NCI-H2107 (cell line): ENCODE measurements around the gene SYNRG.

ENCODE experiments used
- DNase-seq: peaks from one replicate; lab custom pipeline; 2025; lab: John Stamatoyannopoulos, UW

The SYNRG gene

GRCh38 chr17:37502009-37502936 is 106.9 kb downstream of the SYNRG start:
- no peak for DNase-seq

DNA sequence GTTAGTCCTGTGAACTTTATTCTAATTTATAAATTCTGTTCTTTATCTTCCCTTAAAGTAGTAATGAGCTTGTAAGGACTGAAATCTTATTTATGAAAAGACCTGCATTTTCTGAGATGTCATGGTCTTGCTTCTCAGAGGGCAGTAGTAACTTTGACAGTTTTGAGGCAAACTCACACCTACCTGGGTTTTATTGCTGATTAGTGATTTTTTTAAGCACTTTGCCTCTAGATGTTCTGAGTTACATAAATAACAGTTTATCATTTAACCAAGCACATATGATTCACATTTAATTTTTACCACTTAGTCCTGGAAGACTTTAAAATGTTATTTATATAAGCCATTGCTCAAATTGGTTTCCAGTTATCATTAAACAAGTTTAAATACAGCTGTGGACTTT is 108.8 kb downstream of the SYNRG start:
- DNase-seq, result no peak

GRCh38 chr17:37494971-37495370 is 114.2 kb downstream of the SYNRG start:
- no peak for DNase-seq

DNA sequence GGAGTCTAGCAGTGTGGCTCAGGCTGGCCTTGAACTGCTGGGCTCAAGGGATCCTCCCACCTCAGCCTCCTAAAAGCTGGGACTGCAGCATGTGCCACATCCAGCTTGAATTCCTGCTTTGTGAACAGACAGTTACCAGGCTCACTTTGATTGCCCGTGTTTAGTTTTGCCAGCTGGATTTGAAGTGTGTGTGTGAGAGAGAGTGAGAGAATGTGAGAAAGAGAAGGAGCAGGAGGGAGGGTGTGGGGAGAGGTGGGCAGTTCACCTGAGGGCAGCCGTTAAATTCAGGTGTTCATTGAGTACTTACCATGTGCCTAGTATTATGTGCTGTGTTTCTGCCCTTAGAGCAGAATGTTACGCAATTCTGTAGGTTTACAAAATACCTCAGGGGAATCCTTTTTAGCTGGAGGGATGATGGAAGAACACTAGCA is 114.8 kb downstream of the SYNRG start:
- DNase-seq, result no peak

DNA sequence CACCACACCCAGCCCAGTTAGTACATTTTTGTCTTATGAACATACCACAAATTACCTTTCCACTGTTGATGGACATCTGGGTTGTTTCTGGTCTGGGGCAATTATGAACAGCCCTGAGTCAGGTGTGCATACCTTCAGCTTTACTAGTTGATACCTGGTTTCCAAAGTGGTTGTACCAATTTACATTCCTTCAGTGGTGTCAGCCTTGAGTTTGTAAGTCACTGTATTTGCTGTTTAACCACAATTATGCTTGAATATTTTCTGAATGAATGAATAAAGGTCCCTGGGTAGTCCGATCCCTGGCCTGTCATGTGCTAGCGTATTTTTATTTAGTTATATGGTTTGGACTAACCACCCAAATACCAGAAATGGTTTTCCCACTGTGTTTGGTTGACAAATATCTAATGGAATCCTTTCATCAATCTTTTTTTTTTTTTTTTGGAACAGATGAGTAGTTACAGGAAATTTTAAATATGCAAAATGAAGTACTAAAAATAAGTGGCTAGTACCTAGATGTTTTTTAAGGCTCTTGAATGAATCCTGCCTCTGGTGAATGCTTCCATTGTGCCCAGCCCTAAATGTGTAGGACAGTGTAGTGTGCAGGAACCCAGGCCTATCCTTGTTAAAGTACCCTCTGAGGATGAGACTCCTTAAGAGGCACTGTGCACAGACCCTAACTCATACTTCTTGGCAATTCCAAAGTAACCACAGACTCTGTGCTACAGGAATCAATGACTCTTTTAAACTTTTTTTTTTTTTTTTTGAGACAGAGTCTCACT is 115.8 kb downstream of the SYNRG start:
- DNase-seq, result no peak

DNA sequence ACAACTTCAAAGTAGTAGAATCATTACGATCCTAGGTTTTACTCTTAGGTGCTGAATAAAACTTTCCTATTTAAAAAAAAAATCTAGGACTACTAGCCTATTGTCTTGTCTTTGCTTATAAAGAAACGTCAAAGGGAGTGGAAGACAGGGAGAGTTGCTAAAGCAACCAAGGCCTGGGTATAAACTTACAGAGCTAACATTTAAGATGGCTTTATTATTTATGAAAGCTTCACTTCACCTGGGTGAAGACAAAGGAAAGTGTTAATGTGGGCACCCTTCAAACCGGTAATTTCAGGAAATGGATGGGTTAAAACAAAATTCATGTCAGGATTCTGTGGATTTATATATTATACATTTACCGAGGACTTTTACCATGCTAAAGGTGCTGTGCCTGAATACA is 117.1 kb downstream of the SYNRG start:
- no peak for DNase-seq

DNA sequence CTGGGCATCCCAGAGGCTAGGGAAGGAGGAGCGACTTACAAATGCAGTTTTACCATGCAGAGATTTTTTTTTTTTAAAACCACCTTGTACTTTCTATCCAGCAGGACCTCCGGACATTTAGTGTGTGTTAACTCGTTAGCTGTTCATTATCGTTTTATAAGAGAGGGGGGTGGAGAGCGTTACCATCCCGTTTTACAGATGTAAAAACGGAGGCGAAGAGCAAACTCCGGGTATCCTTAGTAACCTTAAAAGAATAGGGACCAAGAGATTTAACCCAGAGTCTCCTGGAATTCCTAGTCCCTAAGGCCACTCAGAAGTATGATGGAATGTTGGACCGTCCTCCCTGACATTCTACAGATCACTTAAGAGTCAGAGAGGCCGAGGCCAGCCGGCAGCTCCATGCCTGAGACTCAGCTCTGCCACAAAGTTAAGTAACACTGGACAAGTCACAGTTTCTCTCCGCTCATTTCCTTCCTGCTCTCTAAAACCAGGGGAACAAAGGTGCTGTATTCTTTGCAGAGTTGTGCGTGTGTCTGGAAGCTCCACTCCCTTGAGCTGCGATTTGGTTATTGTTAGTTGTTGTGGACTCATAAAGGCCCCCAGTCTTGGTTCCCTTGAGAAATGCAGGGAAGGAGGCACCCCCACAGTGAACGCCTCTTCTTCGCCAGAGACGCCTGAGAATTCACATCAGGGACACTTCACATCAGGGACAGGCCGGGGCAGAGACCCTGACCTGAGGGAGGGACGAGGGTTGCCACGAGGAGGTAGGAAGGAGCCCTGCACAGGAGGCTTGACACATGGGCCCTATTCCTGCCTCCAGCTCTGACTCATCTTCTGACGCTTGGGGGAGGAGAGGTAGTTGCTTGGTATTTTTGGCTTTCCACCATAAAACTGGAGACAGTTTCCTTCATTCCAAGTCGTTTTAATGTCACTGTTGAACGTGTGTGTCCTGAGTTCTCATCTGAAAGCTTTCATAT is 118.3 kb downstream of the SYNRG start:
- no peak for DNase-seq

DNA sequence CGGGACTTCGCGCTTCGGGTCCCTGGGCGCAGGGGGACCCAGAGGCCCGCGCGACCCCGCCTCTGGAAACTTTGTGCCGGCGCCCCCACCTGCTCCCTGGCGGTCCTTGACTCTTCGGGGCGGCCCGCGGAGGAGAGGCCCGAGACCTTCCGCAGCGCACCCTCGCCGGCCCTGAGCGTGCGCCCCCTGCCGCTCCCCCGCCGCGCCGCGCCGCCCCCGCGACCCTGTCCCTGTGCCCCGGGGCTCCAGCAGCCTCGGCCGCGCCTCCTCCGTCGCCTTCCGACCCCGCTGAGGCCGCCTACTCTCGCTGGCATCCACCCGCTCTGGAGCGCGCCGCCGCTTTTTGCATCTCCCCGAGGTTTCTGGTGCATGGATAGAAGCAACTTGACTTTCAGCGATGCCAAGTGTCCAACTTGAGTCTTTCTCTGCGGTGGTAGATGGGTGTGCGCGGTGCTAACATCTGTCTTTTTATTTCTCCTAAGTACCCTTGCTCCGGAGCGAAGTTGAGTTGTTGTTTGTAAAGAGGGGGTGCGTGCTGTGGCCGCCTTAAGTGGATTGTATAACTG is 119.1 kb downstream of the SYNRG start:
- peak; percentile 27 for DNase-seq

DNA sequence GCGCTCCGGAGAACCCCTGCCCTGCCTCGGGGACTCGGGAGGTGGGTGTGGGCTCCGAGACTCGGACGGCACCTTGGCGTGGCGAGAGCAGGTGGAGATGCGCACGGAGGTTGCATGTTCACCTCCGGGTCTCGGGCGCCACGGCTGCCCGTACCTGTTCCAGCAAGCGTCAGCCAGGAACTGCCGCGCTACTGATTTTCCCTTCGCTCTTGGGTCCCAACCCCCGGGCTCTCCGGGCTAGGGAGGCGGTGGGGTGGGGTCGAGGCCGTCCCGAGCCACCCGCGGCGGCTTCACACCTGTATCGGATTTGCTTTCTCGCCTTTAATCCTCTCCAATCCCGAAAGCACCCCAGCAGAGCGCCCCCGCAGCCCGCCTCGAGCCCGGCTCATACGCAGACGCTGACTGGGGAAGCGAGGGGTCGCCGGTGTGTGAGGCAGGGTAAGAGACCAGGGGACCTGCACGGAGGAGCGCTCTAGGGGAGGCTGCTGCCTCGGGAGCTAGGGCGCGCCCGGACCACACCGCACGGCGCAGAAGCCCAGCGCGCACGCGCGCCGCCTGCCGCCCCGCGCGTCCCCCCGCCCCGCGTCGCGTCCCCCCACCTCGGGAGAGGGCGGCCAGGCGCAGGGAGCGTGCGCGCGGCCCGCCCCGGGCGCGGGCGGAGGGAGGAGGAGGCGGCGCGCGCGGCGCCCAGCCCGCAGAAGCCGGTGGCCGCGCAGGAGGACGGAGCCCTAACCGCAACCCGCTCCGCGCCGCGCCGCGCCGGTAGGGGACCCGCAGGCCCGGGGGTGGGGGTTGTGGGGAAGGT is 119.8 kb downstream of the SYNRG start, which contains the start of gene DUSP14:
DUSP14 (plus strand) TSS at position 695 of the 805 bp plus-strand sequence. CDS start 22,382 bp downstream, outside the sequence.
- DNase-seq, result peak; percentile 55

DNA sequence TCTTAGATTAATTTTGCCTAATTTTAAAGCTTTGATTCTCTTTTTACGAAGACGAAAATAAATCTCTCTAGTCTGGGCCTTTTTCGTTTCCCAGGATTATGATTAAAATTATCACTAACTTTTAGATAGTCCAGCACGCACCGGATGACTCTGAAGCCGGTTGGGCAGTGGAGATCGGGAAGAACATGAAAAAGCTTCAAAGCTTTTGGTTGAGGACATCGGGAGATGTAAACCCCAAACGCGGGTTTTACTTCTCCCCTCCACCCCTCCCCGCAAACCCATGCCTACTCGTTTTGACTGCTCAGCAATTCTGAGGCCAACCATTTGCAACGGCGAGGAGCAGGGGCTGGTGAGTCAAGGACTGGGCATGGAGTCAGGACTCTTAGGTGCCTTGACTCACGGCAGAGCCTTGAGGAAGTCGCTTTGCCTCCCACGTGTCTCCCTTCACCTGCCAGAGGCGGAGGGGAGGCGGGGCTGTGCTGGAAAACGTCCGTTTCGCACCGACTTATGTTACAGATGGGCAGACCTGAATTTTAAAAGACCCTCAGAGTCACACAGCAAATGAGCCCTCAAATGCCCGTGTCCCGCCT is 120.5 kb downstream of the SYNRG start:
- DNase-seq, result peak; percentile 26

DNA sequence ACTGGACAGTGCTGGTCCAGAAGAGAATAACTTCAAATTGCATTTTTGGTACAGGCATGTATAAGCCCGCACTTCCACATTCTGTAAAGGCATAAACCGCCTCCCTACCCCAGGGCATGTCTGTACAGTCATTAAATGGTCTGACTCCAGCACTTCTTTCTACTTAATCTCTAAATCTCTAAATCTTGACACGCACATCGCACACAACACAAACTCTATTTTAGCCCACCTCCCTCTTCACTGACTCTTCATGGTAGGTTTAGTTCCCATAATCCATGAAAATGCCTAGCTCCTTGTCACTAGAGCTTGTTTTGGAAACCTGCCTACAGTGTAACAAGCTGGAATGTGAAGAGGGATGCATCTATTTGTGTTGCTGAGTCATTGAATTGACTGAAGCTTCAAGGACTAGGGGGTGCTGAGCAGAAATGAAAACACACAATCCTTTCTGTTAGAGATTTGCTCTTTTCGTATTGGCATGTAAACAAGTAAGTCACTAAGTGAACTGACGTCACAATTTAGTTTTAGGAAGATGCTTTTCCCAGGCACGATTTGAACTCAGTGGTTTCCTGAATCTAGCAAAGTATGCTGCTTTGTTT is 121.1 kb downstream of the SYNRG start:
- DNase-seq, result no peak

DNA sequence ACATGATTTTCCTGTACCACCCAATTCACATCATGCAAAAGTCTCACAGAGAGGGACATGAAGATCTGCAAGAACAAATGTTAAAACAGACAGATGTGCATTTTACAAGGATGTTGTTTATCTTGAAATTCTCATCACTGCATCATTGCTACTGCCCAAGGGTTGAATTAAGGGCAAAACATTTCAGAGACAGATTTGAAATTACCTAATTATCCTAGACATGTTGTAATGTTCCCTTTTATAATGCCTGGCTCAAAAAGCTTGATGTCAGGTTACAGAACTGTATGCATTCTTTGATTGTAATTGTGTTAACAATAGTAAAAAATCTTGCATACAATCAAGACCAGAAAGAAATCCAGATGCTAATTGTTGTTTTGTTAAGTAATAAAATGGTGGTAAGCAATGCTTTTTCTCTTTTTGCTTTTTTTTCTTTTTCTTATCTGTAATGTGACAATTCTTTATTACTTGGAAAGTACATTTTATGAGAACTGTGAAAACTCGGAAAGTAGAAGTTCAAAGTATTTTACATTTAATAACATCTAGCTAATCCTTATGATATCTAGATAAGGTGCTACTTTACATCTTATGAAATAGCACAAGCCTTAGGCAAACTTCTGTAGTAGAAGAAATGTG is 123.2 kb downstream of the SYNRG start:
- DNase-seq, result no peak

DNA sequence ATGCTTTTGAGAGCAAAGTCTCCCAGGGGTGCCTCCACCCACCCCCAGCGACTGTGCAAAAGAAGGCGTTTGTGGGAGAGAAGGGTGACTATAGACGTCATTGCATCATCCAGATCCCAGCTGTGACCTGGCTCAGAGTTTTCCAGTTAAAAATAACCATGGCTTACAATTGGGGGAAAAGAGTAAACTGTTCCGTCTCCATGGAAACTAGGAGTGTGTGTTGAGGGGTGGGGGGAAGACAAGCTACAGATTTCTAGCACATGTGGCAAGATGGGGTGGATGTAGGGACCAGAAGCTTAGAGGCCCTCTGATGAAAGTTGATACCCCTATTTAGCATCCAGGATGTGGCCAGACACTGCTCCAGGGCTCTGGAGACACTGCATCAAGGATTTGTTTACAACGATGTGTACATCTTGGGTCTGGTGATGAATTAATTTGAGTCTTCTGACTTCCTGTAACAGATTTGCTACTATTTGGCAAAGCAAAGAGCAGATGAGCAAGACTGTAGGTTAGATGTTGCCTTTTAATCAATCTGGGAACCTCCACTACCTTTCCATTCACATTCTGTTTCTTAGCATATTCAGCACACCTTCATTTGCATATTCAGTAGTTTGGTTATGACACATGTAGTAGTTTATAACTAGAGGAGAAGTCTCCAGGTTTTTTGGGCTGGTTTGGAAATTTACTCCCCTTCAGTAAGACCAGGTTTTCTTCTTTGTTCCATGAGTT is 125.7 kb downstream of the SYNRG start:
- DNase-seq, result no peak

DNA sequence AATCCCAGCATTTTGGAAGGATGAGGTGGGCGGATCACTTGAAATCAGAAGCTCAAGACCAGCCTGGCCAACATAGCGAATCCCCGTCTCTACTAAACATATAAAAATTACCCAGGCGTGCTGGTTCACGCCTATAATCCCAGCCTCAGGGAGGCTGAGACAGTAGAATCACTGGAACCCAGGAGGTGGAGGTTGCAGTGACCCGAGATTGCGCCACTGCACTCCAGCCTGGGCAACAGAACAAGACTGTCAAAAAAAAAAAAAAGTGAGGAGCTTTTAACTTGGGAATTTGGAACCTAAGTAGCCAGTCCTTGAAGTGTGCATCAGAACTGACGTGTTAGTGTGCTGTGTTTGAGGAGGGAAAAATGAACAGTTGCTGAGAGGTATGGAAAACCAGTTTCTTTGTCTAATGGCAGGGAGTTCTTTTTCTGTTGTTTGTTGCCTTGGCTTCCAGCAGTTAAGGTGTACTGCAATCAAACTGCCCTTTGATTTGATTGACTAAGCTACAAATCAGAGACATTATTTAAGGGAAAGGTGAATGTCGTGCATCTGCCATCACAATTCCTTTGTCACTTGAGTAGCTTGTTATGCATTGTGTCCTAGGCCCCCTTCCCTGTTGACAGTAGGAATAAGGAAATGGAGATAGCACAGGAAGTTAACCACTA is 128.1 kb downstream of the SYNRG start:
- no peak for DNase-seq

- DNase-seq, result no peak
Measured at GRCh38 chr17:37480427-37480826, 128.8 kb downstream of the SYNRG start.

- DNase-seq, result no peak
Measured at GRCh38 chr17:37479025-37479424, 130.2 kb downstream of the SYNRG start.

GRCh38 chr17:37478187-37478586 is 131.0 kb downstream of the SYNRG start:
- no peak for DNase-seq
